ENCODE data around the gene RHOF. TPM values are rescaled to one million over a fixed set of nuclear protein-coding genes. Genes with fewer than 3 reads are reported as not detected.

RHOF gene
- total and polyA plus RNA-seq, 2 of the 13 experiments (the other 11 are each of a cell fraction or from before 2014, with no cell fraction given): 14.6 to 32.2 TPM

DNA sequence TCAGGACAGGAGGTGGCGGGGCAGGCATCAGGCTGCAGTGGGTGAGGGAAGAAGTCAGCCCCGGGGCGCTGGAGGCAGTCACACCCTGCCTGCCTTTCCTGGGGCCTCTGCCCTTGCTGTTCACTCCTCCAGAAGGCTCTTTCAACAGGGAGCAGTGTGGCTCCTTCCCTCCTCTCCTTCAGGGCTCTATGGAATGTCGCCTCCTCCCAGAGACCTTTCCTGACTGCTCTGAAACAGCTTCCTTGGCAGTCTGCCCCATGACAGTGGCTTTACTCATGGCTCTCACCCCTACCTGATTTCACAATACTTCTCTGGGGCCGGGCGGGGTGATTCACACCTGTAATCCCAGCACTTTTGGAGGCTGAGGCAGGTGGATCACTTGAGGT lies 7.1 kb downstream of the RHOF start (continued):
- no peak for TF ChIP-seq ZMYM4 (CRISPR knock-in tag; IDR thresholded peaks at IDR 0.05)
- no peak for TF ChIP-seq ZBTB1 (CRISPR knock-in tag; IDR thresholded peaks at IDR 0.05; ENCODE audit: borderline replicate concordance)
- TF ChIP-seq, protein P1, sequence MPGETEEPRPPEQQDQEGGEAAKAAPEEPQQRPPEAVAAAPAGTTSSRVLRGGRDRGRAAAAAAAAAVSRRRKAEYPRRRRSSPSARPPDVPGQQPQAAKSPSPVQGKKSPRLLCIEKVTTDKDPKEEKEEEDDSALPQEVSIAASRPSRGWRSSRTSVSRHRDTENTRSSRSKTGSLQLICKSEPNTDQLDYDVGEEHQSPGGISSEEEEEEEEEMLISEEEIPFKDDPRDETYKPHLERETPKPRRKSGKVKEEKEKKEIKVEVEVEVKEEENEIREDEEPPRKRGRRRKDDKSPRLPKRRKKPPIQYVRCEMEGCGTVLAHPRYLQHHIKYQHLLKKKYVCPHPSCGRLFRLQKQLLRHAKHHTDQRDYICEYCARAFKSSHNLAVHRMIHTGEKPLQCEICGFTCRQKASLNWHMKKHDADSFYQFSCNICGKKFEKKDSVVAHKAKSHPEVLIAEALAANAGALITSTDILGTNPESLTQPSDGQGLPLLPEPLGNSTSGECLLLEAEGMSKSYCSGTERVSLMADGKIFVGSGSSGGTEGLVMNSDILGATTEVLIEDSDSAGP (CRISPR knock-in tag; IDR thresholded peaks at IDR 0.05; ENCODE audit: borderline replicate concordance): no peak
- TF ChIP-seq, protein P2, sequence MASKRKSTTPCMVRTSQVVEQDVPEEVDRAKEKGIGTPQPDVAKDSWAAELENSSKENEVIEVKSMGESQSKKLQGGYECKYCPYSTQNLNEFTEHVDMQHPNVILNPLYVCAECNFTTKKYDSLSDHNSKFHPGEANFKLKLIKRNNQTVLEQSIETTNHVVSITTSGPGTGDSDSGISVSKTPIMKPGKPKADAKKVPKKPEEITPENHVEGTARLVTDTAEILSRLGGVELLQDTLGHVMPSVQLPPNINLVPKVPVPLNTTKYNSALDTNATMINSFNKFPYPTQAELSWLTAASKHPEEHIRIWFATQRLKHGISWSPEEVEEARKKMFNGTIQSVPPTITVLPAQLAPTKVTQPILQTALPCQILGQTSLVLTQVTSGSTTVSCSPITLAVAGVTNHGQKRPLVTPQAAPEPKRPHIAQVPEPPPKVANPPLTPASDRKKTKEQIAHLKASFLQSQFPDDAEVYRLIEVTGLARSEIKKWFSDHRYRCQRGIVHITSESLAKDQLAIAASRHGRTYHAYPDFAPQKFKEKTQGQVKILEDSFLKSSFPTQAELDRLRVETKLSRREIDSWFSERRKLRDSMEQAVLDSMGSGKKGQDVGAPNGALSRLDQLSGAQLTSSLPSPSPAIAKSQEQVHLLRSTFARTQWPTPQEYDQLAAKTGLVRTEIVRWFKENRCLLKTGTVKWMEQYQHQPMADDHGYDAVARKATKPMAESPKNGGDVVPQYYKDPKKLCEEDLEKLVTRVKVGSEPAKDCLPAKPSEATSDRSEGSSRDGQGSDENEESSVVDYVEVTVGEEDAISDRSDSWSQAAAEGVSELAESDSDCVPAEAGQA (IDR thresholded peaks at IDR 0.05; ENCODE audit: low read depth): no peak
- TF ChIP-seq, protein P2 (CRISPR knock-in tag; IDR thresholded peaks at IDR 0.05; ENCODE audit: borderline replicate concordance): no peak
- no peak for TF ChIP-seq SP4 (CRISPR knock-in tag; IDR thresholded peaks at IDR 0.05)
- TF ChIP-seq KDM2A (CRISPR knock-in tag; IDR thresholded peaks at IDR 0.05; ENCODE audit: borderline replicate concordance, low read depth): 0 out of 2 replicates have a peak, but pooled peaks have one; percentile 1
- no peak for TF ChIP-seq MATR3 (CRISPR knock-in tag; IDR thresholded peaks at IDR 0.05)
- no peak for TF ChIP-seq E2F1 (CRISPR knock-in tag; IDR thresholded peaks at IDR 0.05)
- peak; percentile 87 for TF ChIP-seq FOSL2 (CRISPR knock-in tag; IDR thresholded peaks at IDR 0.05)
- no peak for TF ChIP-seq BRD4 (CRISPR knock-in tag; IDR thresholded peaks at IDR 0.05)
- no peak for TF ChIP-seq ARNTL (CRISPR knock-in tag; IDR thresholded peaks at IDR 0.05)
- TF ChIP-seq BCL6 (CRISPR knock-in tag; IDR thresholded peaks at IDR 0.05): no peak
- TF ChIP-seq, protein P3, sequence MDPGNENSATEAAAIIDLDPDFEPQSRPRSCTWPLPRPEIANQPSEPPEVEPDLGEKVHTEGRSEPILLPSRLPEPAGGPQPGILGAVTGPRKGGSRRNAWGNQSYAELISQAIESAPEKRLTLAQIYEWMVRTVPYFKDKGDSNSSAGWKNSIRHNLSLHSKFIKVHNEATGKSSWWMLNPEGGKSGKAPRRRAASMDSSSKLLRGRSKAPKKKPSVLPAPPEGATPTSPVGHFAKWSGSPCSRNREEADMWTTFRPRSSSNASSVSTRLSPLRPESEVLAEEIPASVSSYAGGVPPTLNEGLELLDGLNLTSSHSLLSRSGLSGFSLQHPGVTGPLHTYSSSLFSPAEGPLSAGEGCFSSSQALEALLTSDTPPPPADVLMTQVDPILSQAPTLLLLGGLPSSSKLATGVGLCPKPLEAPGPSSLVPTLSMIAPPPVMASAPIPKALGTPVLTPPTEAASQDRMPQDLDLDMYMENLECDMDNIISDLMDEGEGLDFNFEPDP (CRISPR knock-in tag; conservative IDR thresholded peaks at IDR 0.05): no peak
- TF ChIP-seq SP140L (CRISPR knock-in tag; IDR thresholded peaks at IDR 0.05; ENCODE audit: borderline replicate concordance): no peak
- TF ChIP-seq, protein P4, sequence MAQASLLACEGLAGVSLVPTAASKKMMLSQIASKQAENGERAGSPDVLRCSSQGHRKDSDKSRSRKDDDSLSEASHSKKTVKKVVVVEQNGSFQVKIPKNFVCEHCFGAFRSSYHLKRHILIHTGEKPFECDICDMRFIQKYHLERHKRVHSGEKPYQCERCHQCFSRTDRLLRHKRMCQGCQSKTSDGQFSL (CRISPR knock-in tag; IDR thresholded peaks at IDR 0.05): no peak
- TF ChIP-seq EP300 (IDR thresholded peaks at IDR 0.05; ENCODE audit: low read depth in 2 of 2, low read length in 2 of 2): no peak
- TF ChIP-seq EP300 (CRISPR knock-in tag; IDR thresholded peaks at IDR 0.05; ENCODE audit: borderline replicate concordance): no peak
- 0 out of 2 replicates have a peak, but pooled peaks have one; percentile 38 for TF ChIP-seq KLF12 (CRISPR knock-in tag; IDR thresholded peaks at IDR 0.05; ENCODE audit: borderline replicate concordance)
- no peak for TF ChIP-seq ZC3H13 (CRISPR knock-in tag; IDR thresholded peaks at IDR 0.05)

Measured in HepG2 (cell line).